ENCODE results near the gene NDNF.

DNA sequence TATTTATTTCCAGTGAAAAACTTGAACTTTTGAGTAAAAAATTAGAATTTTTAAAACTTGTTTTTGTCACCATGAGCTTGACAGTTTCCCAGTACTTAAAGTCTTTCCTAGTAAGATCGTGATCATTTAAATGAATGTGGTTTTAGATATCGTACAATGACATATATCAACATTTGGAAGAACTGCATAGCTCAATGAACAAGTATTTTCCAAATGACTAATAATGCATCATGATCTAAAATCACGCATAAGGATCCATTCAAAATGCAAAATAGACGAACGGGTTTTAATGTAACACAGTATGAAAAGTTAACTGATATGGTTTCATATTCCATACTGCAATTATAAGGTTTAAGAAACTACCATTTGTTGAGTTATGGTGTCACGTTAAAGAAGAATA lies 4.1 kb upstream of the NDNF start:
- TF ChIP-seq, protein P1, sequence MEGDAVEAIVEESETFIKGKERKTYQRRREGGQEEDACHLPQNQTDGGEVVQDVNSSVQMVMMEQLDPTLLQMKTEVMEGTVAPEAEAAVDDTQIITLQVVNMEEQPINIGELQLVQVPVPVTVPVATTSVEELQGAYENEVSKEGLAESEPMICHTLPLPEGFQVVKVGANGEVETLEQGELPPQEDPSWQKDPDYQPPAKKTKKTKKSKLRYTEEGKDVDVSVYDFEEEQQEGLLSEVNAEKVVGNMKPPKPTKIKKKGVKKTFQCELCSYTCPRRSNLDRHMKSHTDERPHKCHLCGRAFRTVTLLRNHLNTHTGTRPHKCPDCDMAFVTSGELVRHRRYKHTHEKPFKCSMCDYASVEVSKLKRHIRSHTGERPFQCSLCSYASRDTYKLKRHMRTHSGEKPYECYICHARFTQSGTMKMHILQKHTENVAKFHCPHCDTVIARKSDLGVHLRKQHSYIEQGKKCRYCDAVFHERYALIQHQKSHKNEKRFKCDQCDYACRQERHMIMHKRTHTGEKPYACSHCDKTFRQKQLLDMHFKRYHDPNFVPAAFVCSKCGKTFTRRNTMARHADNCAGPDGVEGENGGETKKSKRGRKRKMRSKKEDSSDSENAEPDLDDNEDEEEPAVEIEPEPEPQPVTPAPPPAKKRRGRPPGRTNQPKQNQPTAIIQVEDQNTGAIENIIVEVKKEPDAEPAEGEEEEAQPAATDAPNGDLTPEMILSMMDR (conservative IDR thresholded peaks at IDR 0.05): no peak
- no peak for TF ChIP-seq ZFX (IDR thresholded peaks at IDR 0.05)
